Lower leg skin (tissue), 3 donors: ENCODE measurements around the gene INHBE.

Experiments
- CTCF ChIP-seq, 3 donors: fragments of 450-650 bp; IDR thresholded peaks; one replicate each; pipeline ENCODE4 v1.5.1; 2016; ENCODE audit warnings: antibody characterized with exemption in 3 of 3, mild to moderate bottlenecking in 3 of 3, moderate library complexity in 2 of 3
- POLR2A ChIP-seq, 2 donors: fragments of 450-650 bp; IDR thresholded peaks; one replicate each; pipeline ENCODE4 v1.6.1; 2016 to 2017; ENCODE audit warnings: antibody characterized with exemption in 2 of 2, mild to moderate bottlenecking in 1 of 2, moderate library complexity in 1 of 2

DNA sequence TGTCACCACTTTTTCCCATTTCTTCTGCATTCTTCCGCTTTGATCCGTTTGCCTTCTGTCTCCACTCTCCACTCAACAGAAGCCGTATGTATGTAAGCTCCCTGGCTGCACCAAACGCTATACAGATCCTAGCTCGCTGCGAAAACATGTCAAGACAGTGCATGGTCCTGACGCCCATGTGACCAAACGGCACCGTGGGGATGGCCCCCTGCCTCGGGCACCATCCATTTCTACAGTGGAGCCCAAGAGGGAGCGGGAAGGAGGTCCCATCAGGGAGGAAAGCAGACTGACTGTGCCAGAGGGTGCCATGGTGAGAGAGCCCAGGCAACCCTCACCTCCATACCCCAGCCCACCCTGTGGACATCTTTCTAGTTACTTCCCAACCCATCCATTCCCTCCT is 12.8 kb downstream of the INHBE start:
- no peak for TF ChIP-seq CTCF (IDR thresholded peaks at IDR 0.05)
- TF ChIP-seq POLR2A (IDR thresholded peaks at IDR 0.05): no peak
